Upper lobe of left lung (tissue), 4 donors: ENCODE measurements around the gene NKAIN4.

Experiments used
- EP300 ChIP-seq, 4 donors: sonication (generic); formaldehyde crosslinking; IDR thresholded peaks; one replicate each; pipeline ENCODE4 v1.5.1; 2017; ENCODE audit warnings: antibody characterized with exemption in 4 of 4, control low read depth in 2 of 4
- POLR2A ChIP-seq, 4 donors: fragments of 450-650 bp; IDR thresholded peaks; one replicate each; pipeline ENCODE4 v1.5.1; 2016 to 2017; ENCODE audit warnings: antibody characterized with exemption in 4 of 4, mild to moderate bottlenecking in 2 of 4
- TF ChIP-seq, protein P1 (sequence below), 6 experiments: fragments of 450-650 bp in 4 of 6; fragments of 200-600 bp in 2 of 6; sonication (generic) in 2 of 6; IDR thresholded peaks; one replicate each; pipeline ENCODE4 v1.5.1; 2016 to 2019; ENCODE audit warnings: antibody characterized with exemption in 6 of 6

DNA sequence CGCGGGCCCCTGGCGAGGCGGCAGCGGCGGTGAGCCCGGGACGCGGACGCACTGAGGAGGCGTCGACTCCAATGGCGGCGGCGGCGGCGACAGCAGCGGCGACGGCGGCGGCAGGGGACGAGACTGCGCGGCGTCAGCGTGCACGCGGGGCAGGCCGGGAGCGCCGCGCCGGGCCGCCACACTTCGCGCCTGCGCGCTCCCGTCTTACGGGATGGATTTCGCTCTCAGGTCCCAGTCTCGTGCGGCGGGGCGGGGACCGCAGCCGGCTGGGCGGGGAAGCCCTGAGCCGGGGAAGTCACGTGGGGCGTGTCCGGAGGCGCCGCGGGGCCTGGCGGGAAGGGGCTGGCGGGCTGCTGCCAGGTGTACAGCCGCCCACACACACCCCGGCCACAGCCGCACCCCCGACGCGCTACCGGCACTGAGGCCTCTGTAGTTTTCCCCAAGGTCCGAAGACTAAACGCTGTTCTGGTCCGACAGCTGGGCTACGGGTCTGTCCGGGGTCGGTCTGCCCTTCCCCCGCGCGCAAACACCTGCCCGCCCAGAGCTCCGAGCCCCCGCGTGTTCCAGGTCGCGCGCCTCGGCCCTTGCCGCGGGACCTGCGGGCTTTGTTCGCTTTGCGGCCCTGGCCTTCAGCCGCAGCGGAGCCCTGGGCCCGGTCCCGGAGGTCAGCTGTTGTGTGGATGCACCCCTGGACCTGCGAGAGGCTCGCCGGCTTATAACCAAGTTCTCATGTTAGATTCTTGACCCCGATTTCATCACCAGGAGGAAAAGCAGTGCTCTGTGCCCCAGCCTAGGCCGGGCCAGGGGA, 38.0 kb downstream of the NKAIN4 start, which contains the start of gene YTHDF1:
- TF ChIP-seq POLR2A (IDR thresholded peaks at IDR 0.05) (peak in 3 of 4 donors; percentile 53 to 86 (median 54)), EP300 (IDR thresholded peaks at IDR 0.05) (no peak)
- TF ChIP-seq, protein P1, sequence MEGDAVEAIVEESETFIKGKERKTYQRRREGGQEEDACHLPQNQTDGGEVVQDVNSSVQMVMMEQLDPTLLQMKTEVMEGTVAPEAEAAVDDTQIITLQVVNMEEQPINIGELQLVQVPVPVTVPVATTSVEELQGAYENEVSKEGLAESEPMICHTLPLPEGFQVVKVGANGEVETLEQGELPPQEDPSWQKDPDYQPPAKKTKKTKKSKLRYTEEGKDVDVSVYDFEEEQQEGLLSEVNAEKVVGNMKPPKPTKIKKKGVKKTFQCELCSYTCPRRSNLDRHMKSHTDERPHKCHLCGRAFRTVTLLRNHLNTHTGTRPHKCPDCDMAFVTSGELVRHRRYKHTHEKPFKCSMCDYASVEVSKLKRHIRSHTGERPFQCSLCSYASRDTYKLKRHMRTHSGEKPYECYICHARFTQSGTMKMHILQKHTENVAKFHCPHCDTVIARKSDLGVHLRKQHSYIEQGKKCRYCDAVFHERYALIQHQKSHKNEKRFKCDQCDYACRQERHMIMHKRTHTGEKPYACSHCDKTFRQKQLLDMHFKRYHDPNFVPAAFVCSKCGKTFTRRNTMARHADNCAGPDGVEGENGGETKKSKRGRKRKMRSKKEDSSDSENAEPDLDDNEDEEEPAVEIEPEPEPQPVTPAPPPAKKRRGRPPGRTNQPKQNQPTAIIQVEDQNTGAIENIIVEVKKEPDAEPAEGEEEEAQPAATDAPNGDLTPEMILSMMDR (IDR thresholded peaks at IDR 0.05): no peak
